Esophagus muscularis mucosa (tissue), 4 donors: ENCODE data around the gene LRTM2.

Source experiments
- CTCF ChIP-seq, 3 experiments: fragments of 200-600 bp in 2 of 3; fragments of 450-650 bp in 1 of 3; sonication (generic) in 2 of 3; IDR thresholded peaks; one replicate each; pipeline ENCODE4 v1.5.1; 2017 to 2019; ENCODE audit warnings: antibody characterized with exemption in 3 of 3, mild to moderate bottlenecking in 2 of 3, moderate library complexity in 1 of 3
- EP300 ChIP-seq: sonication (generic); formaldehyde crosslinking; IDR thresholded peaks from one replicate; pipeline ENCODE4 v1.6.1; 2017; ENCODE audit warnings: antibody characterized with exemption
- POLR2A ChIP-seq: fragments of 450-650 bp; IDR thresholded peaks from one replicate; pipeline ENCODE4 v1.6.1; 2017; ENCODE audit warnings: antibody characterized with exemption, moderate library complexity, mild to moderate bottlenecking, low read depth
- POLR2AphosphoS5 ChIP-seq, 2 donors: sonication (generic); formaldehyde crosslinking; IDR thresholded peaks; one replicate each; pipeline ENCODE4 v1.6.1; 2017; ENCODE audit warnings: antibody characterized with exemption in 2 of 2

DNA sequence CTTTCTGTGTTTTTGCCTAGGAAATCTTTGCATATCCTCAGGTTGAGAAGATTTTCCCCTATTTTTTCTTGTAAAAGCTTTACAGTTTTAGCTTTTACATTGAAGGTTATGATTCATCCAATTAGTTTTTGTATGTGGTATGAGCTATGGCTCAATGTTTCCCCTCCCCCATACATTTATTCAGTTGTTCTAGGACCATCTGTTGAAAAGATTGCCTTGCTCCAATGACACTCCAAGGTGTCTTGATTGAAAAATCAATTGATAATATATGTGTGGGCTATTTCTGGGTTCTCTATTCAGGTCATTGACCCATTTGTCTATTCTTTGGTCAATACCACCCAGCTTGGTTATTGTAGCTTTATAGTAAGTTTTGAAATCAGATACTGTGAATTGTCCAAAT lies 42.6 kb downstream of the LRTM2 start:
- no peak for TF ChIP-seq POLR2A
- no peak for TF ChIP-seq CTCF (IDR thresholded peaks at IDR 0.05)
- no peak for TF ChIP-seq POLR2AphosphoS5 (IDR thresholded peaks at IDR 0.05)
- TF ChIP-seq EP300: no peak
